OCI-LY3 (cell line): Measurements from ENCODE around the gene HS3ST3B1.

Experiments used
- CTCF ChIP-seq: fragments of 200-600, 300-600 bp; sonication (generic); IDR thresholded peaks from 2 replicates; pipeline ENCODE4 v1.5.1; 2014; ENCODE audit warnings: antibody characterized with exemption, low read length, low read depth
- EZH2phosphoT487 ChIP-seq: fragments of 200-600 bp; shearing (Covaris generic); IDR thresholded peaks from 2 replicates; pipeline ENCODE4 v1.6.1; 2018; ENCODE audit warnings: antibody characterized with exemption, mixed run types, low read depth

GRCh38 chr17:14372905-14373613, 72.2 kb downstream of the HS3ST3B1 start:
- TF ChIP-seq CTCF (no peak), EZH2phosphoT487 (no peak)
